ENCODE measurements around the gene SLC9A3. TPM values are rescaled to one million over a fixed set of nuclear protein-coding genes. Genes with fewer than 3 reads are reported as not detected.

The SLC9A3 gene
- polyA plus RNA-seq, 1 of the 3 experiments (the other 2 are of a cell fraction): 1.9 TPM

GRCh38 chr5:567664-568060 is 43.4 kb upstream of the SLC9A3 start:
- TF ChIP-seq NFIC (IDR thresholded peaks at IDR 0.05; ENCODE audit: borderline replicate concordance): no peak
- TF ChIP-seq YY1 (IDR thresholded peaks at IDR 0.05; ENCODE audit: low read depth): no peak
- TF ChIP-seq ELF1 (IDR thresholded peaks at IDR 0.05): no peak
- TF ChIP-seq FOXM1 (IDR thresholded peaks at IDR 0.05; ENCODE audit: low read depth): no peak
- TF ChIP-seq ZBTB33 (IDR thresholded peaks at IDR 0.05; ENCODE audit: borderline replicate concordance, low read depth): no peak
- TF ChIP-seq IRF3 (IDR thresholded peaks at IDR 0.05; ENCODE audit: low read depth, low read length): no peak
- no peak for TF ChIP-seq JUND (IDR thresholded peaks at IDR 0.05)
- no peak for TF ChIP-seq FOXJ3 (CRISPR knock-in tag; IDR thresholded peaks at IDR 0.05)
- no peak for TF ChIP-seq REST (IDR thresholded peaks at IDR 0.05; ENCODE audit: low read depth, low read length)
- no peak for TF ChIP-seq RCOR1 (IDR thresholded peaks at IDR 0.05; ENCODE audit: low read length)
- no peak for TF ChIP-seq RAD21 (IDR thresholded peaks at IDR 0.05; ENCODE audit: low read length)
- Histone ChIP-seq H3K4me1 (ENCODE audit: control insufficient read depth in 1 of 2, insufficient read depth in 2 of 2, low read depth in 1 of 2, low read length in 1 of 2) (no peaks in the 10 kb centered on the region), H2AFZ (ENCODE audit: low read depth) (no peak overlapping the region), H4K20me1 (ENCODE audit: insufficient read depth) (no peaks in the 10 kb centered on the region), H3K27me3 (ENCODE audit: insufficient read depth) (peaks cover 43% of the 10 kb centered on the region), H3K9me3 (0 out of 2 replicates have a peak, but pooled peaks cover 3% of the 10 kb centered on the region), H3F3A (replicated peaks; ENCODE audit: insufficient read depth) (no peaks in the 10 kb centered on the region), H3K36me3 (replicated peaks in 1 of 2; ENCODE audit: control insufficient read depth in 1 of 2, insufficient read depth in 2 of 2, low read length in 1 of 2) (no peaks in the 10 kb centered on the region), H3K4me2 (no peak overlapping the region), H3K79me2 (ENCODE audit: insufficient read depth) (no peaks in the 10 kb centered on the region), H3K9me2 (no peaks in the 10 kb centered on the region), H3K9ac (no peak overlapping the region), H3K4me3 (ENCODE audit: low read depth in 2 of 2, low read length in 1 of 2) (no peak overlapping the region), H3K27ac (ENCODE audit: low read depth in 2 of 2, low read length in 1 of 2) (no peak overlapping the region)
- DNase-seq: no peak
- 40% methylated on average over 7 of the region's 13 CpGs for WGBS (ENCODE audit: low lambda C conversion rate)
- CTCF ChIA-PET: no interaction called here
- POLR2A ChIA-PET: no interaction called here
